HCT116 (cell line): ENCODE measurements around the gene RAPGEF1.

Experiments used
- CEBPB ChIP-seq: IDR thresholded peaks from 2 replicates; pipeline ENCODE4 v1.6.1; 2012; ENCODE audit warnings: low read depth
- EGR1 ChIP-seq: IDR thresholded peaks from 2 replicates; pipeline ENCODE4 v1.6.1; 2012; ENCODE audit warnings: low read depth
- EZH2 ChIP-seq: fragments of 200-600 bp; sonication (generic); IDR thresholded peaks from 2 replicates; pipeline ENCODE4 v1.6.1; 2017; ENCODE audit warnings: antibody characterized with exemption, mixed run types
- JUND ChIP-seq: IDR thresholded peaks from 2 replicates; pipeline ENCODE4 v1.6.1; 2012
- POLR2A ChIP-seq: IDR thresholded peaks from 2 replicates; pipeline ENCODE4 v1.7.0; 2011; ENCODE audit warnings: borderline replicate concordance; ENCODE audit not compliant: insufficient read depth, insufficient read length; ENCODE audit errors: extremely low read depth
- RAD21 ChIP-seq: IDR thresholded peaks from 2 replicates; pipeline ENCODE4 v1.6.1; 2012; ENCODE audit warnings: low read depth, mild to moderate bottlenecking
- REST ChIP-seq: IDR thresholded peaks from 2 replicates; pipeline ENCODE4 v1.6.1; 2012; ENCODE audit warnings: low read depth
- YY1 ChIP-seq: IDR thresholded peaks from 2 replicates; pipeline ENCODE4 v1.6.1; 2011; ENCODE audit warnings: low read length, low read depth, moderate library complexity, mild to moderate bottlenecking; ENCODE audit not compliant: insufficient replicate concordance; ENCODE audit errors: extremely low read depth
- ZNF274 ChIP-seq: fragments of 200-500 bp; sonication (Bioruptor generic); IDR thresholded peaks from 2 replicates; pipeline ENCODE4 v1.6.1; 2014; ENCODE audit warnings: mild to moderate bottlenecking, low read depth, low read length, inconsistent platforms
- TF ChIP-seq, protein P1 (sequence below), 3 experiments: fragments of 200-600 bp in 1 of 3; sonication (generic) in 1 of 3; IDR thresholded peaks in 2 of 3; conservative IDR thresholded peaks in 1 of 3; 2 replicates each; pipeline ENCODE4 v1.5.1; 2012 to 2017; ENCODE audit warnings: low read depth in 2 of 3, low read length in 2 of 3, antibody characterized with exemption in 1 of 3, borderline replicate concordance in 1 of 3, control low read depth in 1 of 3, mild to moderate bottlenecking in 1 of 3, mixed read lengths in 1 of 3, mixed run types in 1 of 3, moderate library complexity in 1 of 3; ENCODE audit not compliant: insufficient read depth in 1 of 3

DNA sequence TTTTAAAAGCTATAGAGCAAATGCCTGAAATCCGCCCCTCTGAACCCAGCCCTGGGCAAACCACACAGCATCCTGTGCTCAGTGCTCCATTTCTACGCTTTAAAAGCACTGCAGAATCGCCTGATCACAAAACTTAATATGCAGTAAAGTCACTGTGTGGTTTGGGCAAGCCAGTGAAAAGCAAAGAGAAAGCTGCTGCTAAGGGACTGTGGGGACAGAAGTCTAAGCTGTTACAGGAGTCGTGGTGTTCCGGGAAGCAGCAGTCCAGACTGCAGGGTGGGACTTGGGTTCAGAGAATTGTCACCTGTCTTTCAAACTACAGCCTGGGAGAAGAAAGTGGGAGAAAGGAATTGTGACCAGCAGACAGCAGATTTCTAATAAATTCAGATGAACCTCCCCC, 8.2 kb downstream of the RAPGEF1 start:
- TF ChIP-seq, protein P1, sequence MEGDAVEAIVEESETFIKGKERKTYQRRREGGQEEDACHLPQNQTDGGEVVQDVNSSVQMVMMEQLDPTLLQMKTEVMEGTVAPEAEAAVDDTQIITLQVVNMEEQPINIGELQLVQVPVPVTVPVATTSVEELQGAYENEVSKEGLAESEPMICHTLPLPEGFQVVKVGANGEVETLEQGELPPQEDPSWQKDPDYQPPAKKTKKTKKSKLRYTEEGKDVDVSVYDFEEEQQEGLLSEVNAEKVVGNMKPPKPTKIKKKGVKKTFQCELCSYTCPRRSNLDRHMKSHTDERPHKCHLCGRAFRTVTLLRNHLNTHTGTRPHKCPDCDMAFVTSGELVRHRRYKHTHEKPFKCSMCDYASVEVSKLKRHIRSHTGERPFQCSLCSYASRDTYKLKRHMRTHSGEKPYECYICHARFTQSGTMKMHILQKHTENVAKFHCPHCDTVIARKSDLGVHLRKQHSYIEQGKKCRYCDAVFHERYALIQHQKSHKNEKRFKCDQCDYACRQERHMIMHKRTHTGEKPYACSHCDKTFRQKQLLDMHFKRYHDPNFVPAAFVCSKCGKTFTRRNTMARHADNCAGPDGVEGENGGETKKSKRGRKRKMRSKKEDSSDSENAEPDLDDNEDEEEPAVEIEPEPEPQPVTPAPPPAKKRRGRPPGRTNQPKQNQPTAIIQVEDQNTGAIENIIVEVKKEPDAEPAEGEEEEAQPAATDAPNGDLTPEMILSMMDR (IDR thresholded peaks at IDR 0.05 in 2 of 3, conservative IDR thresholded peaks at IDR 0.05 in 1 of 3; ENCODE audit: borderline replicate concordance in 1 of 3, insufficient read depth in 1 of 3, low read depth in 2 of 3, low read length in 2 of 3) = no peak
- TF ChIP-seq RAD21 (no peak), POLR2A (no peak), EGR1 (no peak), EZH2 (no peak), JUND (no peak), YY1 (no peak), REST (no peak), ZNF274 (no peak), CEBPB (no peak)
